Measurements from ENCODE around the gene DEDD2.
A peak's percentile ranks its signal among the peaks of the same experiment; 100 is the strongest.

DEDD2 gene

DNA sequence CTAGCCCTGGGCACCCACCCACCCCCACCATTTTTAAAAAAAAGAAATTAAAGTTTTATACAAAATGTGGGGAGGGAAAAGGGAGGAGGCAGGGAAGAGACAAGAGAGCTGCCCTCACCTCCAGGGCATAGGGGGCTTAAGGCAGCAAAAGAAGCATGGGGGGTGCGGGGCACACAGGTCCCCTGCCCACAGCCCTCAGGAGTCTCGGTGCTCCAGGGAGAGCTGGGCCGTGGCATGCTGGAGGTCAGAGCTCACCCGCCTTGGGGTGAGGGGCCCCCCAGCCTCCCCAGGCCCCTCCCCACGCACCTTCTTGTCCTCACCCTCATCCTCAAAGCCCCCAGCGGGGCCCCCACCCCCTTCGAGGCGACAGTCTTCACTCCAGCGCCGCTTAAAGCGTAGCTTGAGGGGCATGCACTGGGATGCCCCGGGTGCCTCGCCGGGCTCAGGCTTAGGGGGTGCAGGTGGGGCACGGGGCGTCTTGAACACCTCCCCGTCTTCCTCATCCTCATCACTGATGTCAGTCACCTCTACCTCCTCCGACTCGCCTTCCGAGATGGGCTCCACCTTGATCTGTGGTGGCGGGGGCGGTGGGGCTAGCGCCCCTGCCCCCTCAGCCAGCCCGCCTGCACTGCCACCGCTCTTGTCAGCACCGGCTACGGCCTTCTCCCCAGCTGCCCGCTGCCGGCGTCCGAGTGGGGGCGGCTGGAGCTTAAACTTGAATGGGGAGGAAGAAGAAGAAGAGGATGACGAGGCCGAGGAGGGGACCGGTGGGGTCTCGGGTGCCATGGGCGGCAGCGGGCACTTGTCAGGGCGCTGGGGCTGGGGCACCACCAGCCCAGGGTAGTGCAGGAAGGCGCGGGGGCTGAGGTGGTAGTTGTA is 31.0 kb upstream of the DEDD2 start:
- Histone ChIP-seq H3K27me3 (ENCODE audit: insufficient read depth, low read depth) (no peaks in the 10 kb centered on the region), H2AFZ (ENCODE audit: low read depth) (no peak overlapping the region), H3K4me2 (no peak overlapping the region), H3K4me1 (ENCODE audit: low read depth, poor library complexity, severe bottlenecking) (peaks cover 33% of the 10 kb centered on the region), H4K20me1 (ENCODE audit: insufficient read depth) (no peaks in the 10 kb centered on the region), H3K79me2 (ENCODE audit: insufficient read depth, low read depth) (peaks cover 25% of the 10 kb centered on the region; the same call in 1 of the 2 replicates), H3K27ac (no peak overlapping the region), H3K4me3 (IDR thresholded peaks at IDR 0.05; ENCODE audit: insufficient read depth, low read depth, low read length) (no peak overlapping the region), H3K9ac (no peak overlapping the region), H3K36me3 (ENCODE audit: insufficient read depth) (no peaks in the 10 kb centered on the region)
- TF ChIP-seq, protein P1, sequence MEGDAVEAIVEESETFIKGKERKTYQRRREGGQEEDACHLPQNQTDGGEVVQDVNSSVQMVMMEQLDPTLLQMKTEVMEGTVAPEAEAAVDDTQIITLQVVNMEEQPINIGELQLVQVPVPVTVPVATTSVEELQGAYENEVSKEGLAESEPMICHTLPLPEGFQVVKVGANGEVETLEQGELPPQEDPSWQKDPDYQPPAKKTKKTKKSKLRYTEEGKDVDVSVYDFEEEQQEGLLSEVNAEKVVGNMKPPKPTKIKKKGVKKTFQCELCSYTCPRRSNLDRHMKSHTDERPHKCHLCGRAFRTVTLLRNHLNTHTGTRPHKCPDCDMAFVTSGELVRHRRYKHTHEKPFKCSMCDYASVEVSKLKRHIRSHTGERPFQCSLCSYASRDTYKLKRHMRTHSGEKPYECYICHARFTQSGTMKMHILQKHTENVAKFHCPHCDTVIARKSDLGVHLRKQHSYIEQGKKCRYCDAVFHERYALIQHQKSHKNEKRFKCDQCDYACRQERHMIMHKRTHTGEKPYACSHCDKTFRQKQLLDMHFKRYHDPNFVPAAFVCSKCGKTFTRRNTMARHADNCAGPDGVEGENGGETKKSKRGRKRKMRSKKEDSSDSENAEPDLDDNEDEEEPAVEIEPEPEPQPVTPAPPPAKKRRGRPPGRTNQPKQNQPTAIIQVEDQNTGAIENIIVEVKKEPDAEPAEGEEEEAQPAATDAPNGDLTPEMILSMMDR (conservative IDR thresholded peaks at IDR 0.05; ENCODE audit: low read depth, low read length) = no peak

- no peak overlapping the region for H3K9ac ChIP-seq
- H3K4me2 ChIP-seq = no peak overlapping the region
- H3K27me3 ChIP-seq (ENCODE audit: insufficient read depth, low read depth) = no peaks in the 10 kb centered on the region
- no peaks in the 10 kb centered on the region for H4K20me1 ChIP-seq (ENCODE audit: insufficient read depth)
- TF ChIP-seq, protein P1 (conservative IDR thresholded peaks at IDR 0.05; ENCODE audit: low read depth, low read length) = no peak
- H3K79me2 ChIP-seq (ENCODE audit: insufficient read depth, low read depth) = peaks cover 18% of the 10 kb centered on the region; the same call in 1 of the 2 replicates
- H3K27ac ChIP-seq = no peak overlapping the region
- H3K4me1 ChIP-seq (ENCODE audit: low read depth, poor library complexity, severe bottlenecking) = peaks cover 28% of the 10 kb centered on the region
- H3K36me3 ChIP-seq (ENCODE audit: insufficient read depth) = no peaks in the 10 kb centered on the region
- H2AFZ ChIP-seq (ENCODE audit: low read depth) = no peak overlapping the region
- no peak overlapping the region for H3K4me3 ChIP-seq (IDR thresholded peaks at IDR 0.05; ENCODE audit: insufficient read depth, low read depth, low read length)
These were observed 30.2 kb upstream of the DEDD2 start for GRCh38 chr19:42247640-42248199.

DNA sequence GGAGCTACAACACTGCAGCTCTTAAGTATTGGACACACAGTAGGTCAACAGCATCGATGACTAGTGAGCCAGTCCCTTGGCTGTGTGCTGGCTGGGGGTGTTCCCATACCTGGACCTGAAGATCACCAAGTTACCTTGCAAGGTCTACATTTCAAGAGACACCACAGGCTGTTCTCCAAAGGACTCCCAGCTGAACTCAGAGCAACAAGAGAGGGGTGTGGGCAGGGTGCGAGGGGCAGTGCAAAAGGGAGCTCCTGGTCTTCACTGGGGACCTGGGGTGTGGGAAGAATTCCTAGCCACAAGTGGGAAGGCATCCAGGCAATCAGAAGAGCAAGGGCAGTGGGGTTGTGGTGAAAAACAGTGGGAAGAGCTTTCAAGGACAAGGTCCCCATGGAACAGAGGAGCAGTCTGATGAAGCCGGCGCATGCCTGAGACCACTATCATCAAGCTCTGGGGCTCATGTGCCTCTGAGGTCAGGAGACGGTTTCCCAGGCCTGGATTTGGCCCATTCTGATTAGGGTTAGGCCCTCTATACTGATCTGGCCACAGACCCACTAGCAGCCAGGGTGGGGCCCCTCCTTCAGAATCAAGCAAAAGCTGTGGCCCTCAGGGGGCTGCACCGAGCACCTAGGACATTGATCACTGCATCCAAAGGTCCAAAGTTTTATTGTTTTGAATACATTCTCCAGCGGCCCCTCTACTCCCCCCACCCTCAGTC is 29.6 kb upstream of the DEDD2 start:
- Histone ChIP-seq H3K27ac (no peak overlapping the region), H3K27me3 (ENCODE audit: insufficient read depth, low read depth) (no peaks in the 10 kb centered on the region), H4K20me1 (ENCODE audit: insufficient read depth) (no peaks in the 10 kb centered on the region), H3K4me1 (ENCODE audit: low read depth, poor library complexity, severe bottlenecking) (peaks cover 24% of the 10 kb centered on the region), H3K79me2 (ENCODE audit: insufficient read depth, low read depth) (peaks cover 13% of the 10 kb centered on the region; the same call in 1 of the 2 replicates), H3K9ac (no peak overlapping the region), H3K4me3 (IDR thresholded peaks at IDR 0.05; ENCODE audit: insufficient read depth, low read depth, low read length) (no peak overlapping the region), H3K36me3 (ENCODE audit: insufficient read depth) (no peaks in the 10 kb centered on the region), H3K4me2 (no peak overlapping the region; the same call in 1 of the 2 replicates), H2AFZ (ENCODE audit: low read depth) (no peak overlapping the region)
- TF ChIP-seq, protein P1 (conservative IDR thresholded peaks at IDR 0.05; ENCODE audit: low read depth, low read length) = no peak

DNA sequence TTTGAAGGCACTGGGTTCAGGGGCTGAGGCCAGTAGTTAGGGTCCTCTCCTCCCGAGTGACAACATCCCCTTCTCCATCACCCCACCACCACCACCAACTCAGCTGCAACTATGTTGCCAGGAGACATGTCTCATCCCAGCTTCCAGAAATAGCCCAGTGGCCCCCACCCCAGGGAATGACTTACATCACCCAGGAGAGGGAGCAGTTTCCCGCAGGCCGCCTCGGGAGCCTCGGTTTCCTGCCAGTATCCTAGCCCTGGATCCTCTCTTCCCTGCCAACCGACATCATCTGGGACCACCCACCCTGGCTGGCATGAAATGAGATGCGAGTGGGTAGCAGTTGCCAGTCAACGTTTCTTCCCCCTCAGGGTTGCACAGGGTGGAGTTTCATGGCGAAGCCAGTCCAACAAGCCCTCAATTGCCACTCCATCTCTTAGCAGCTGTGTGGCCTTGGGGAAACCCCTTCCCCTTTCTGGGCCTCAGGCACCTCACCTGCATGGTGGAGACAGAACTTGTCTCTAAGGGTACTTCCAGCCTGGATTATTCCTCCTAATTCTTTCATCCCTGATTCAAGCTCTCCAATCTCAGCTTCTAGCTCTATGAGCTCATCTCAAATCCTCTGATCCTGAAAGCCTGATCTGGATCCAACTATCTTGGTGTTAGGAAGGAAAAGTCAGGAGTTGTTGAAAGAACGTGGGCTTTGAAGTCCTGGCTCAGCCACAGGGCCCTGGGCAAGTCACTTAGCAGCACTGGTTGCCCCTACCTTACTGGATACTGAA is 28.9 kb upstream of the DEDD2 start:
- no peaks in the 10 kb centered on the region for H4K20me1 ChIP-seq (ENCODE audit: insufficient read depth)
- H3K79me2 ChIP-seq (ENCODE audit: insufficient read depth, low read depth) = peaks cover 19% of the 10 kb centered on the region
- no peaks in the 10 kb centered on the region for H3K36me3 ChIP-seq (ENCODE audit: insufficient read depth)
- TF ChIP-seq, protein P1 (conservative IDR thresholded peaks at IDR 0.05; ENCODE audit: low read depth, low read length) = peak; percentile 22; the same call in 1 of the 2 replicates
- H3K27me3 ChIP-seq (ENCODE audit: insufficient read depth, low read depth) = no peaks in the 10 kb centered on the region
- H3K4me3 ChIP-seq (IDR thresholded peaks at IDR 0.05; ENCODE audit: insufficient read depth, low read depth, low read length) = no peak overlapping the region
- no peak overlapping the region; the same call in 1 of the 2 replicates for H3K4me2 ChIP-seq
- no peak overlapping the region for H3K9ac ChIP-seq
- peaks cover 27% of the 10 kb centered on the region for H3K4me1 ChIP-seq (ENCODE audit: low read depth, poor library complexity, severe bottlenecking)
- no peak overlapping the region for H3K27ac ChIP-seq
- H2AFZ ChIP-seq (ENCODE audit: low read depth) = no peak overlapping the region
